HG02588 (cell line): ENCODE results near the gene RIMBP2.

Experiments used
- ATAC-seq: cut with Tn5 transposase; IDR thresholded peaks from one replicate; pipeline ENCODE4 v1.9.1; 2021; ENCODE audit warnings: mild to moderate bottlenecking, moderate library complexity; ENCODE audit not compliant: unreplicated experiment

Gene RIMBP2

GRCh38 chr12:130434560-130434959 is 281.5 kb downstream of the RIMBP2 start:
- ATAC-seq: no peak

GRCh38 chr12:130433834-130434233 is 282.3 kb downstream of the RIMBP2 start:
- no peak for ATAC-seq

- ATAC-seq: no peak
Measured at GRCh38 chr12:130433411-130433810, 282.7 kb downstream of the RIMBP2 start.

- no peak for ATAC-seq
Measured at GRCh38 chr12:130431176-130431575, 284.9 kb downstream of the RIMBP2 start.

- no peak for ATAC-seq
Measured at GRCh38 chr12:130429656-130430505, 286.2 kb downstream of the RIMBP2 start.

- ATAC-seq: no peak
Measured at GRCh38 chr12:130428116-130428515, 288.0 kb downstream of the RIMBP2 start.

GRCh38 chr12:130427381-130427887 is 288.7 kb downstream of the RIMBP2 start:
- no peak for ATAC-seq

GRCh38 chr12:130425698-130426245 is 290.3 kb downstream of the RIMBP2 start:
- ATAC-seq: no peak

GRCh38 chr12:130424858-130425697 is 291.0 kb downstream of the RIMBP2 start:
- no peak for ATAC-seq

- no peak for ATAC-seq
Measured at GRCh38 chr12:130423991-130424857, 291.9 kb downstream of the RIMBP2 start.

- no peak for ATAC-seq
Measured at GRCh38 chr12:130423136-130423535, 293.0 kb downstream of the RIMBP2 start.

GRCh38 chr12:130422676-130423075 is 293.4 kb downstream of the RIMBP2 start:
- no peak for ATAC-seq

GRCh38 chr12:130421896-130422295 is 294.2 kb downstream of the RIMBP2 start:
- ATAC-seq: no peak

- no peak for ATAC-seq
Measured at GRCh38 chr12:130420071-130420470, 296.0 kb downstream of the RIMBP2 start.

- no peak for ATAC-seq
Measured at GRCh38 chr12:130419116-130419515, 297.0 kb downstream of the RIMBP2 start.

GRCh38 chr12:130418251-130418650 is 297.8 kb downstream of the RIMBP2 start:
- ATAC-seq: no peak

GRCh38 chr12:130414381-130414780 is 301.7 kb downstream of the RIMBP2 start:
- ATAC-seq: no peak

- no peak for ATAC-seq
Measured at GRCh38 chr12:130413909-130414308, 302.2 kb downstream of the RIMBP2 start.

GRCh38 chr12:130412384-130412783 is 303.7 kb downstream of the RIMBP2 start:
- ATAC-seq: no peak

GRCh38 chr12:130405332-130405731 is 310.8 kb downstream of the RIMBP2 start:
- ATAC-seq: no peak
